ENCODE measurements around the gene OCRL. TPM values are rescaled to one million over a fixed set of nuclear protein-coding genes. Genes with fewer than 3 reads are reported as not detected.

The OCRL gene
- total and polyA plus RNA-seq, 2 of the 13 experiments (the other 11 are each of a cell fraction or from before 2014, with no cell fraction given) = 13.4 to 32.0 TPM

- TF ChIP-seq SOX13 (IDR thresholded peaks at IDR 0.05) = no peak
- peak in 1 of 2 experiments; percentile 67; a peak in 1 of 4 replicates for TF ChIP-seq SOX13 (CRISPR knock-in tag; conservative IDR thresholded peaks at IDR 0.05 in 1 of 2, IDR thresholded peaks at IDR 0.05 in 1 of 2)
- TF ChIP-seq, protein P1, sequence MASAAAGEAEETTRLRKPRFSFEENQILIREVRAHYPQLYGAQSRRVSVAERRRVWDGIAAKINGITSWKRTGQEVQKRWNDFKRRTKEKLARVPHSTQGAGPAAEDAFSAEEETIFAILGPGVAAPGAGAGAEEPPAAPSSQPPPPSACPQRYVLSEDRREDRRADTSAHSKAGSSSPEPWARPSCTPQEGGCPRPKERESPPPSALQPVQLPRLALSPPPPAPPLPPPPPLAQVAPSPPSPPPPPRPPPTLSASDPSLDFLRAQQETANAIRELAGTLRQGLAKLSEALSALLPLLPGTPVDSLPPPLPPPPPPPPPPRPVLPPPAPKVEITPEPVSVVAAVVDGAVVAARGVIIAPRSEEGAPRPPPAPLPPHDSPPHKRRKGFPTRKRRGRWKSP (CRISPR knock-in tag; IDR thresholded peaks at IDR 0.05) = no peak
- TF ChIP-seq, protein P2, sequence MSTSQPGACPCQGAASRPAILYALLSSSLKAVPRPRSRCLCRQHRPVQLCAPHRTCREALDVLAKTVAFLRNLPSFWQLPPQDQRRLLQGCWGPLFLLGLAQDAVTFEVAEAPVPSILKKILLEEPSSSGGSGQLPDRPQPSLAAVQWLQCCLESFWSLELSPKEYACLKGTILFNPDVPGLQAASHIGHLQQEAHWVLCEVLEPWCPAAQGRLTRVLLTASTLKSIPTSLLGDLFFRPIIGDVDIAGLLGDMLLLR (CRISPR knock-in tag; IDR thresholded peaks at IDR 0.05) = no peak
- no peak for TF ChIP-seq PCBP1 (IDR thresholded peaks at IDR 0.05; ENCODE audit: borderline replicate concordance, low read depth, low read length)
- TF ChIP-seq TBX2 (CRISPR knock-in tag; IDR thresholded peaks at IDR 0.05; ENCODE audit: borderline replicate concordance) = no peak
- no peak for TF ChIP-seq ZMYM4 (CRISPR knock-in tag; IDR thresholded peaks at IDR 0.05)
- TF ChIP-seq, protein P3, sequence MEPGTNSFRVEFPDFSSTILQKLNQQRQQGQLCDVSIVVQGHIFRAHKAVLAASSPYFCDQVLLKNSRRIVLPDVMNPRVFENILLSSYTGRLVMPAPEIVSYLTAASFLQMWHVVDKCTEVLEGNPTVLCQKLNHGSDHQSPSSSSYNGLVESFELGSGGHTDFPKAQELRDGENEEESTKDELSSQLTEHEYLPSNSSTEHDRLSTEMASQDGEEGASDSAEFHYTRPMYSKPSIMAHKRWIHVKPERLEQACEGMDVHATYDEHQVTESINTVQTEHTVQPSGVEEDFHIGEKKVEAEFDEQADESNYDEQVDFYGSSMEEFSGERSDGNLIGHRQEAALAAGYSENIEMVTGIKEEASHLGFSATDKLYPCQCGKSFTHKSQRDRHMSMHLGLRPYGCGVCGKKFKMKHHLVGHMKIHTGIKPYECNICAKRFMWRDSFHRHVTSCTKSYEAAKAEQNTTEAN (CRISPR knock-in tag; conservative IDR thresholded peaks at IDR 0.05) = no peak
- no peak for TF ChIP-seq SRSF4 (IDR thresholded peaks at IDR 0.05; ENCODE audit: low read depth, low read length, poor library complexity, severe bottlenecking)
- TF ChIP-seq MEF2D (CRISPR knock-in tag; IDR thresholded peaks at IDR 0.05) = no peak
- no peak for TF ChIP-seq REXO4 (CRISPR knock-in tag; IDR thresholded peaks at IDR 0.05; ENCODE audit: borderline replicate concordance)
- TF ChIP-seq RBM39 (IDR thresholded peaks at IDR 0.05; ENCODE audit: low read depth, low read length, poor library complexity, severe bottlenecking) = no peak
- TF ChIP-seq ZNF782 (CRISPR knock-in tag; IDR thresholded peaks at IDR 0.05; ENCODE audit: borderline replicate concordance) = no peak
- no peak for TF ChIP-seq ZBTB7A (CRISPR knock-in tag; IDR thresholded peaks at IDR 0.05)
- TF ChIP-seq MED8 (CRISPR knock-in tag; IDR thresholded peaks at IDR 0.05; ENCODE audit: insufficient replicate concordance) = no peak
- TF ChIP-seq ZSCAN25 (CRISPR knock-in tag; IDR thresholded peaks at IDR 0.05) = no peak
- TF ChIP-seq PAF1 (CRISPR knock-in tag; IDR thresholded peaks at IDR 0.05) = no peak
- TF ChIP-seq, protein P4, sequence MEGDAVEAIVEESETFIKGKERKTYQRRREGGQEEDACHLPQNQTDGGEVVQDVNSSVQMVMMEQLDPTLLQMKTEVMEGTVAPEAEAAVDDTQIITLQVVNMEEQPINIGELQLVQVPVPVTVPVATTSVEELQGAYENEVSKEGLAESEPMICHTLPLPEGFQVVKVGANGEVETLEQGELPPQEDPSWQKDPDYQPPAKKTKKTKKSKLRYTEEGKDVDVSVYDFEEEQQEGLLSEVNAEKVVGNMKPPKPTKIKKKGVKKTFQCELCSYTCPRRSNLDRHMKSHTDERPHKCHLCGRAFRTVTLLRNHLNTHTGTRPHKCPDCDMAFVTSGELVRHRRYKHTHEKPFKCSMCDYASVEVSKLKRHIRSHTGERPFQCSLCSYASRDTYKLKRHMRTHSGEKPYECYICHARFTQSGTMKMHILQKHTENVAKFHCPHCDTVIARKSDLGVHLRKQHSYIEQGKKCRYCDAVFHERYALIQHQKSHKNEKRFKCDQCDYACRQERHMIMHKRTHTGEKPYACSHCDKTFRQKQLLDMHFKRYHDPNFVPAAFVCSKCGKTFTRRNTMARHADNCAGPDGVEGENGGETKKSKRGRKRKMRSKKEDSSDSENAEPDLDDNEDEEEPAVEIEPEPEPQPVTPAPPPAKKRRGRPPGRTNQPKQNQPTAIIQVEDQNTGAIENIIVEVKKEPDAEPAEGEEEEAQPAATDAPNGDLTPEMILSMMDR (CRISPR knock-in tag; IDR thresholded peaks at IDR 0.05) = no peak
- no peak for TF ChIP-seq MAF1 (CRISPR knock-in tag; IDR thresholded peaks at IDR 0.05; ENCODE audit: borderline replicate concordance)
- TF ChIP-seq ARNT (IDR thresholded peaks at IDR 0.05) = no peak; the same call in 1 of the 2 replicates
- TF ChIP-seq KLF16 (CRISPR knock-in tag; IDR thresholded peaks at IDR 0.05) = no peak
- no peak for TF ChIP-seq POLR2G (IDR thresholded peaks at IDR 0.05; ENCODE audit: low read depth, low read length)
- TF ChIP-seq SP2 (CRISPR knock-in tag; IDR thresholded peaks at IDR 0.05) = no peak
- TF ChIP-seq, protein P5, sequence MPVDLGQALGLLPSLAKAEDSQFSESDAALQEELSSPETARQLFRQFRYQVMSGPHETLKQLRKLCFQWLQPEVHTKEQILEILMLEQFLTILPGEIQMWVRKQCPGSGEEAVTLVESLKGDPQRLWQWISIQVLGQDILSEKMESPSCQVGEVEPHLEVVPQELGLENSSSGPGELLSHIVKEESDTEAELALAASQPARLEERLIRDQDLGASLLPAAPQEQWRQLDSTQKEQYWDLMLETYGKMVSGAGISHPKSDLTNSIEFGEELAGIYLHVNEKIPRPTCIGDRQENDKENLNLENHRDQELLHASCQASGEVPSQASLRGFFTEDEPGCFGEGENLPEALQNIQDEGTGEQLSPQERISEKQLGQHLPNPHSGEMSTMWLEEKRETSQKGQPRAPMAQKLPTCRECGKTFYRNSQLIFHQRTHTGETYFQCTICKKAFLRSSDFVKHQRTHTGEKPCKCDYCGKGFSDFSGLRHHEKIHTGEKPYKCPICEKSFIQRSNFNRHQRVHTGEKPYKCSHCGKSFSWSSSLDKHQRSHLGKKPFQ (CRISPR knock-in tag; IDR thresholded peaks at IDR 0.05; ENCODE audit: insufficient replicate concordance) = no peak
- no peak for TF ChIP-seq ZNF230 (CRISPR knock-in tag; IDR thresholded peaks at IDR 0.05)
- no peak for TF ChIP-seq NFYC (CRISPR knock-in tag; IDR thresholded peaks at IDR 0.05)
These were observed 45.6 kb downstream of the OCRL start (continued) for GRCh38 chrX:129585691-129586090.

Data from HepG2 (cell line).